Left colon (tissue), 2 donors: Measurements from ENCODE around the gene WDR72. TPM values are rescaled to one million over a fixed set of nuclear protein-coding genes. Genes with fewer than 3 reads are reported as not detected.

ENCODE experiments used
- ATAC-seq: fragments of 200-7000 bp; cut with Tn5 transposase; one replicate; pipeline ENCODE4 v1.9.1; 2020; ENCODE audit warnings: mild to moderate bottlenecking, moderate library complexity
- DNase-seq, 2 donors: peaks; one replicate each; pipeline ENCODE4 v3.0.0-alpha.2; 2020
- intact Hi-C, 2 donors: fragments of 100-400 bp; cut with DNase I in 1 of 2; cut with micrococcal nuclease in 1 of 2; formaldehyde crosslinking; loops; one replicate each; pipeline versions ENCODE4 v1.11.2 to v1.14.0; 2022; cut with DNase I, micrococcal nuclease
- total RNA-seq, 2 donors: library from RNA; stranded (reverse); fragmentation: NEBNext Ultra II Directional; extraction: Animal tissue kit (Norgen Biotek cat#: 25700); gene quantifications; one replicate each; pipeline ENCODE4 v1.2.1, GENCODE V29; 2021
- donor health status: DM: no; HTN: no; CAD: no.
- donor health status: DM: yes; HTN: yes; CAD: no.

Gene WDR72
- total RNA-seq, 2 donors from 2014 or later: 0.12 to 1.2 TPM

GRCh38 chr15:53625962-53626845 is 133.3 kb downstream of the WDR72 start:
- intact Hi-C loops: no loop called here
- ATAC-seq (no peak), DNase-seq (no peak)

- ATAC-seq (no peak), DNase-seq (no peak)
- intact Hi-C loops: no loop called here
Observed at GRCh38 chr15:53625260-53625659, 134.2 kb downstream of the WDR72 start.

GRCh38 chr15:53618461-53618860 is 141.0 kb downstream of the WDR72 start:
- intact Hi-C loops: no loop called here
- no peak for DNase-seq
- no peak for ATAC-seq

GRCh38 chr15:53611145-53611920 is 148.1 kb downstream of the WDR72 start:
- no peak for ATAC-seq
- no peak for DNase-seq
- intact Hi-C loops: no loop called here

GRCh38 chr15:53591041-53591440 is 168.4 kb downstream of the WDR72 start:
- no peak for DNase-seq
- intact Hi-C loops: no loop called here
- ATAC-seq: no peak

- ATAC-seq (no peak), DNase-seq (no peak)
- intact Hi-C loops: no loop called here
Observed at GRCh38 chr15:53590380-53590779, 169.1 kb downstream of the WDR72 start.

GRCh38 chr15:53589520-53590057 is 169.9 kb downstream of the WDR72 start:
- DNase-seq (no peak), ATAC-seq (no peak)
- intact Hi-C loops: no loop called here

- intact Hi-C loops: no loop called here
- ATAC-seq: no peak
- DNase-seq: no peak
Observed at GRCh38 chr15:53588773-53589172, 170.7 kb downstream of the WDR72 start.

- DNase-seq: peak; percentile 52 to 56
- intact Hi-C loops: no loop called here
- peak; percentile 94 for ATAC-seq
Observed at GRCh38 chr15:53586799-53587198, 172.7 kb downstream of the WDR72 start.

- intact Hi-C loops: no loop called here
- no peak for ATAC-seq
- no peak for DNase-seq
Observed at GRCh38 chr15:53581513-53581912, 177.9 kb downstream of the WDR72 start.

- intact Hi-C loops: no loop called here
- ATAC-seq (no peak), DNase-seq (no peak)
Observed at GRCh38 chr15:53580366-53580765, 179.1 kb downstream of the WDR72 start.

GRCh38 chr15:53576841-53577240 is 182.6 kb downstream of the WDR72 start:
- ATAC-seq: no peak
- DNase-seq: no peak
- intact Hi-C loops: no loop called here

- ATAC-seq: no peak
- DNase-seq: no peak
- intact Hi-C loops: no loop called here
Observed at GRCh38 chr15:53573091-53573490, 186.4 kb downstream of the WDR72 start.

GRCh38 chr15:53569751-53570480 is 189.5 kb downstream of the WDR72 start:
- ATAC-seq: no peak
- intact Hi-C loops: no loop called here
- no peak for DNase-seq

- DNase-seq (no peak), ATAC-seq (no peak)
- intact Hi-C loops: no loop called here
Observed at GRCh38 chr15:53566912-53567311, 192.6 kb downstream of the WDR72 start.

- DNase-seq (no peak), ATAC-seq (no peak)
- intact Hi-C loops: no loop called here
Observed at GRCh38 chr15:53565721-53566120, 193.7 kb downstream of the WDR72 start.

- intact Hi-C loops: no loop called here
- no peak for ATAC-seq
- no peak for DNase-seq
Observed at GRCh38 chr15:53564647-53565046, 194.8 kb downstream of the WDR72 start.

- no peak for DNase-seq
- no peak for ATAC-seq
- intact Hi-C loops: no loop called here
Observed at GRCh38 chr15:53563627-53564026, 195.8 kb downstream of the WDR72 start.
